IMR-90 (cell line): ENCODE results near the gene ANKLE2.

ENCODE experiments used
- FOS ChIP-seq: fragments of 150-350 bp; IDR thresholded peaks from 2 replicates; pipeline ENCODE4 v1.6.1; 2016; ENCODE audit warnings: low read depth, low read length
- MAZ ChIP-seq: IDR thresholded peaks from 2 replicates; pipeline ENCODE4 v1.6.1; 2012; ENCODE audit warnings: low read depth, mild to moderate bottlenecking, low read length, improper control_type of control experiment, moderate library complexity, borderline replicate concordance
- MXI1 ChIP-seq: IDR thresholded peaks from 2 replicates; pipeline ENCODE4 v1.6.1; 2012; ENCODE audit warnings: low read depth, mild to moderate bottlenecking, low read length, moderate library complexity, borderline replicate concordance
- POLR2A ChIP-seq: IDR thresholded peaks from 2 replicates; pipeline ENCODE4 v1.6.1; 2012; ENCODE audit warnings: mild to moderate bottlenecking, low read depth, low read length
- RCOR1 ChIP-seq: IDR thresholded peaks from 2 replicates; pipeline ENCODE4 v1.6.1; 2012; ENCODE audit warnings: mild to moderate bottlenecking, low read length, improper control_type of control experiment; ENCODE audit not compliant: insufficient replicate concordance
- SMC3 ChIP-seq: fragments of 150-350 bp; IDR thresholded peaks from 2 replicates; pipeline ENCODE4 v1.6.1; 2016; ENCODE audit warnings: low read depth, mild to moderate bottlenecking, antibody characterized with exemption, low read length, moderate library complexity
- TF ChIP-seq, protein P1 (sequence below): conservative IDR thresholded peaks from 2 replicates; pipeline ENCODE4 v1.5.1; 2012; ENCODE audit warnings: mild to moderate bottlenecking, low read depth, low read length, improper control_type of control experiment
- TF ChIP-seq, protein P2 (sequence below): fragments of 150-350 bp; IDR thresholded peaks from 2 replicates; pipeline ENCODE4 v1.6.1; 2017; ENCODE audit warnings: mild to moderate bottlenecking, antibody characterized with exemption, low read length, low read depth

DNA sequence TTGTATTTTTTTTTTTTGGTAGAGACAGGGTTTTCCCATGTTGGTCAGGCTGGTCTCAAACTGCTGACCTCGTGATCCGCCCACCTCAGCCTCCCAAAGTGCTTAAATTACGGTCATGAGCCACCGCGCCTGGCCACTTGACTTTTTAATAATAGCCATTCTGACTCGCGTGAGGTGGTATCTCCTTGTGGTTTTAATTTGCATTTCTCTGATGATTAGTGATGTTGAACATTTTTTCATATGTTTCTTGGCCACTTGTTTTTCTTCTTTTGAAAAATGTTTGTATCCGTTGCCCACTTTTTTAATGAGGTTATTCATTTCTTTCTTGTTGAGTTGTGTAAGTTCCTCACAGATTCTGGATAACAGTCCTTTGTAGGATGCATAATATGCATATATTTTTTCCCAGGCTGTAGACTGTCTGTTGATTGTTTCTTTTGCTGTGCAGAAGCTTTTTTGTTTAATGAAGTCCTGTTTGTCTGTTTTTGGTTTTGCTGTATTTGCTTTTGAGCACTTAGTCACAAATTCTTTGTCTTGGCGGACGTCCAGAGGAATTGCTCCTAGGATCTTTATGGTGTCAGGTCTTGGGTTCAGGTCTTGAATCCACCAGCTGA lies 61.3 kb downstream of the ANKLE2 start:
- TF ChIP-seq, protein P1, sequence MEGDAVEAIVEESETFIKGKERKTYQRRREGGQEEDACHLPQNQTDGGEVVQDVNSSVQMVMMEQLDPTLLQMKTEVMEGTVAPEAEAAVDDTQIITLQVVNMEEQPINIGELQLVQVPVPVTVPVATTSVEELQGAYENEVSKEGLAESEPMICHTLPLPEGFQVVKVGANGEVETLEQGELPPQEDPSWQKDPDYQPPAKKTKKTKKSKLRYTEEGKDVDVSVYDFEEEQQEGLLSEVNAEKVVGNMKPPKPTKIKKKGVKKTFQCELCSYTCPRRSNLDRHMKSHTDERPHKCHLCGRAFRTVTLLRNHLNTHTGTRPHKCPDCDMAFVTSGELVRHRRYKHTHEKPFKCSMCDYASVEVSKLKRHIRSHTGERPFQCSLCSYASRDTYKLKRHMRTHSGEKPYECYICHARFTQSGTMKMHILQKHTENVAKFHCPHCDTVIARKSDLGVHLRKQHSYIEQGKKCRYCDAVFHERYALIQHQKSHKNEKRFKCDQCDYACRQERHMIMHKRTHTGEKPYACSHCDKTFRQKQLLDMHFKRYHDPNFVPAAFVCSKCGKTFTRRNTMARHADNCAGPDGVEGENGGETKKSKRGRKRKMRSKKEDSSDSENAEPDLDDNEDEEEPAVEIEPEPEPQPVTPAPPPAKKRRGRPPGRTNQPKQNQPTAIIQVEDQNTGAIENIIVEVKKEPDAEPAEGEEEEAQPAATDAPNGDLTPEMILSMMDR: no peak
- no peak for TF ChIP-seq POLR2A
- TF ChIP-seq RCOR1: no peak
- no peak for TF ChIP-seq SMC3
- TF ChIP-seq, protein P2, sequence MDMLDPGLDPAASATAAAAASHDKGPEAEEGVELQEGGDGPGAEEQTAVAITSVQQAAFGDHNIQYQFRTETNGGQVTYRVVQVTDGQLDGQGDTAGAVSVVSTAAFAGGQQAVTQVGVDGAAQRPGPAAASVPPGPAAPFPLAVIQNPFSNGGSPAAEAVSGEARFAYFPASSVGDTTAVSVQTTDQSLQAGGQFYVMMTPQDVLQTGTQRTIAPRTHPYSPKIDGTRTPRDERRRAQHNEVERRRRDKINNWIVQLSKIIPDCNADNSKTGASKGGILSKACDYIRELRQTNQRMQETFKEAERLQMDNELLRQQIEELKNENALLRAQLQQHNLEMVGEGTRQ: no peak
- TF ChIP-seq MXI1: no peak
- TF ChIP-seq MAZ: no peak
- no peak for TF ChIP-seq FOS
